Measurements from ENCODE around the gene NAA50. TPM values are rescaled to one million over a fixed set of nuclear protein-coding genes. Genes with fewer than 3 reads are reported as not detected.

The NAA50 gene
- total RNA-seq, 1 donor from 2014 or later: 208 TPM

DNA sequence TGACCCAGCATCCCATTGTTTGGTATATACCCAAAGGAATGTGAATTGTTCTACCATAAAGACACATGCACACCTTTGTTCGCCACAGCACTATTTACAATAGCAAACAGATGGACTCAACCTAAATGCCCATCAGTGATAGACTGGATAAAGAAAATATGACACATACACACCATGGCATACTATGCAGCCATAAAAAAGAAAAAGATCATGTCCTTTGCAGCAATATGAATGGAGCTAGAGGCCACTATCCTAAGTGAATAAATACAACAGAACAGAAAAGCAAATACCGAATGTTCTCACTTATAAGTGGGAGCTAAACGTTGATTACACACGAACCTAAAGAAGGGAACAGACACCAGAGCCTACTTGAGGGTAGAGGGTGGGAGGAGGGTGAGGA, 38.2 kb downstream of the NAA50 start:
- H2AFZ ChIP-seq (replicated peaks): no peak overlapping the region
- no peak overlapping the region for H3K4me3 ChIP-seq
- H3K4me2 ChIP-seq: no peak overlapping the region
- no peaks in the 10 kb centered on the region for H4K20me1 ChIP-seq (ENCODE audit: low read depth)
- Mint-ChIP-seq H3K4me3 (no peak overlapping the region), H3K27ac (no peak overlapping the region), H3K36me3 (no peaks in the 10 kb centered on the region), H3K27me3 (ENCODE audit: insufficient read depth, low read depth) (peaks cover 3% of the 10 kb centered on the region), H3K4me1 (no peaks in the 10 kb centered on the region), H3K9me3 (no peaks in the 10 kb centered on the region)
- peaks cover 5% of the 10 kb centered on the region for H3F3A ChIP-seq (ENCODE audit: low read depth)
- H3K4me1 ChIP-seq: no peaks in the 10 kb centered on the region
- no peak overlapping the region for H3K9ac ChIP-seq
- no peaks in the 10 kb centered on the region for H3K9me3 ChIP-seq (ENCODE audit: low read depth)
- TF ChIP-seq EZH2phosphoT487 (IDR thresholded peaks at IDR 0.05) (no peak), EZH2 (IDR thresholded peaks at IDR 0.05) (no peak)
- TF ChIP-seq, protein P1, sequence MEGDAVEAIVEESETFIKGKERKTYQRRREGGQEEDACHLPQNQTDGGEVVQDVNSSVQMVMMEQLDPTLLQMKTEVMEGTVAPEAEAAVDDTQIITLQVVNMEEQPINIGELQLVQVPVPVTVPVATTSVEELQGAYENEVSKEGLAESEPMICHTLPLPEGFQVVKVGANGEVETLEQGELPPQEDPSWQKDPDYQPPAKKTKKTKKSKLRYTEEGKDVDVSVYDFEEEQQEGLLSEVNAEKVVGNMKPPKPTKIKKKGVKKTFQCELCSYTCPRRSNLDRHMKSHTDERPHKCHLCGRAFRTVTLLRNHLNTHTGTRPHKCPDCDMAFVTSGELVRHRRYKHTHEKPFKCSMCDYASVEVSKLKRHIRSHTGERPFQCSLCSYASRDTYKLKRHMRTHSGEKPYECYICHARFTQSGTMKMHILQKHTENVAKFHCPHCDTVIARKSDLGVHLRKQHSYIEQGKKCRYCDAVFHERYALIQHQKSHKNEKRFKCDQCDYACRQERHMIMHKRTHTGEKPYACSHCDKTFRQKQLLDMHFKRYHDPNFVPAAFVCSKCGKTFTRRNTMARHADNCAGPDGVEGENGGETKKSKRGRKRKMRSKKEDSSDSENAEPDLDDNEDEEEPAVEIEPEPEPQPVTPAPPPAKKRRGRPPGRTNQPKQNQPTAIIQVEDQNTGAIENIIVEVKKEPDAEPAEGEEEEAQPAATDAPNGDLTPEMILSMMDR (IDR thresholded peaks at IDR 0.05): no peak
- H3K27me3 ChIP-seq: peaks cover 7% of the 10 kb centered on the region
- DNase-seq (ENCODE audit: low spot score): no peak
- H3K79me2 ChIP-seq (ENCODE audit: low read depth): no peaks in the 10 kb centered on the region
- H3K36me3 ChIP-seq: no peaks in the 10 kb centered on the region
- no peak overlapping the region for H3K27ac ChIP-seq

DNA sequence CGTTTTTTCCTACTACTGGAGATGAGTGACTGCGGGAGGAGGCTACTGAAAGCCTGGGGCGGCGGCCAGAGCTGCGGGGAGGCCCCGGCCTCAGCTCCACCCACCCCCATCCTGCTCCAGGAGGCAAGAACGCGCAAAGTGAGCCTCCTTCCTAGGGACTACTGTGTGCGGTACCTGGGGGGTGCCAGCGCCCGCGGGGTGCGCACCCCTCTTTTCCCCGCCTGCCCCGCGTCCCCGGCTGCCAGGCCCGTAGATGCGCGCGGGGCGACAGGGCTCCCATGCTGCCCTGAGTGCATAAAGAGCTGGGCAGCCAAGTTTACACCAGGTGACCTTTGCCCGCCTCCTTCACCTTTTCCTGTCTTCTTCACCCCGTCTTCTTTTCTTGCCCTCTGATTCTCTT, 47.1 kb downstream of the NAA50 start:
- DNase-seq (ENCODE audit: low spot score): peak; percentile 21
- Mint-ChIP-seq H3K4me3 (peak overlapping the region; percentile 78), H3K4me1 (peaks cover 10% of the 10 kb centered on the region), H3K27me3 (ENCODE audit: insufficient read depth, low read depth) (peaks cover 2% of the 10 kb centered on the region), H3K9me3 (no peaks in the 10 kb centered on the region), H3K27ac (peak overlapping the region; percentile 80), H3K36me3 (no peaks in the 10 kb centered on the region)
- Histone ChIP-seq H4K20me1 (ENCODE audit: low read depth) (no peaks in the 10 kb centered on the region), H3F3A (ENCODE audit: low read depth) (peaks cover 17% of the 10 kb centered on the region), H3K79me2 (ENCODE audit: low read depth) (peaks cover 34% of the 10 kb centered on the region), H3K4me2 (peak overlapping the region; percentile 91), H3K27ac (no peak overlapping the region), H3K27me3 (no peaks in the 10 kb centered on the region), H3K9ac (no peak overlapping the region), H2AFZ (replicated peaks) (peak overlapping the region; percentile 70), H3K36me3 (no peaks in the 10 kb centered on the region), H3K9me3 (ENCODE audit: low read depth) (no peaks in the 10 kb centered on the region), H3K4me1 (peaks cover 16% of the 10 kb centered on the region), H3K4me3 (peak overlapping the region; percentile 29)
- no peak for TF ChIP-seq EZH2 (IDR thresholded peaks at IDR 0.05)
- TF ChIP-seq, protein P1 (IDR thresholded peaks at IDR 0.05): no peak
- no peak for TF ChIP-seq EZH2phosphoT487 (IDR thresholded peaks at IDR 0.05)

DNA sequence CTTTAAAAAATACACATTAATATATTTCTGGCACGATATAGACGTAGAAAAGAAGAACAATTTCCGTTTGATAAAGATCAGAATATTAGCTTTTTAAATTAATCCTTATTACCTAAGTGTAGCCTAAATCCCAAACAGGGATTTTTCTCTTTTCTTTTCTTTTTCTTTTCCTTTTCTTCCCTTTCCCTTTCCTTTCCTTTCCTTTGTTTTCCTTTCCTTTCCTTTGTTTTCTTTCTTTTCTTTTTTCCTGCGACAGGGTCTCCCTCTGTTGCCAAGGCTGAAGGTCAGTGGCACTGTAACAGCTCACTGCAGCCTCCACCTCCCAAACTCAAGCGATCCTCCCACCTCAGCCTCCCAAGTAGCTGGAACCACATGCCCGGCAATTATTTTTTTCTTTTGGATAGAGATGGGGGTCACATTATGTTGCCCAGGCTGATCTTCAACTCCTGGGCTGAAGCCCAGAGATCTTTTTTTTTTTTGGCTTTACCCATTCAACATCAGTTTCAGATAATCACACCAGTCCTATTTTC, 47.8 kb downstream of the NAA50 start:
- DNase-seq (ENCODE audit: low spot score): no peak
- no peaks in the 10 kb centered on the region for H3K9me3 Mint-ChIP-seq
- Histone ChIP-seq H3K4me2 (peak overlapping the region; percentile 91), H3K9ac (no peak overlapping the region), H3K4me3 (peak overlapping the region; percentile 61), H2AFZ (replicated peaks) (no peak overlapping the region), H3K79me2 (ENCODE audit: low read depth) (peaks cover 41% of the 10 kb centered on the region), H3K4me1 (peaks cover 16% of the 10 kb centered on the region), H4K20me1 (ENCODE audit: low read depth) (no peaks in the 10 kb centered on the region), H3K9me3 (ENCODE audit: low read depth) (no peaks in the 10 kb centered on the region), H3K27me3 (no peaks in the 10 kb centered on the region), H3K27ac (no peak overlapping the region), H3K36me3 (no peaks in the 10 kb centered on the region), H3F3A (ENCODE audit: low read depth) (peaks cover 17% of the 10 kb centered on the region)
- peaks cover 3% of the 10 kb centered on the region for H3K36me3 Mint-ChIP-seq
- peaks cover 2% of the 10 kb centered on the region for H3K27me3 Mint-ChIP-seq (ENCODE audit: insufficient read depth, low read depth)
- H3K4me1 Mint-ChIP-seq: peaks cover 15% of the 10 kb centered on the region
- no peak overlapping the region for H3K4me3 Mint-ChIP-seq
- peak overlapping the region; percentile 42 for H3K27ac Mint-ChIP-seq
- TF ChIP-seq EZH2phosphoT487 (IDR thresholded peaks at IDR 0.05) (no peak), EZH2 (IDR thresholded peaks at IDR 0.05) (no peak)
- TF ChIP-seq, protein P1 (IDR thresholded peaks at IDR 0.05): no peak
